SW 1271 (cell line): ENCODE measurements around the gene AXIN1.
"Not testable (repeated sequence)": the region's sequence is repeated elsewhere in the genome, so short reads cannot be mapped to it uniquely, and the experiment has no call there.

Experiments
- DNase-seq, 2 experiments: peaks; one replicate each; lab custom pipeline; 2025; lab: John Stamatoyannopoulos, UW

AXIN1 gene

GRCh38 chr16:352547-353403 lies at the start of gene AXIN1:
AXIN1 (minus strand) TSS chr16:352723; CDS start chr16:347025, 5,698 bp downstream.
- DNase-seq, result peak; percentile 74 to 81

DNA sequence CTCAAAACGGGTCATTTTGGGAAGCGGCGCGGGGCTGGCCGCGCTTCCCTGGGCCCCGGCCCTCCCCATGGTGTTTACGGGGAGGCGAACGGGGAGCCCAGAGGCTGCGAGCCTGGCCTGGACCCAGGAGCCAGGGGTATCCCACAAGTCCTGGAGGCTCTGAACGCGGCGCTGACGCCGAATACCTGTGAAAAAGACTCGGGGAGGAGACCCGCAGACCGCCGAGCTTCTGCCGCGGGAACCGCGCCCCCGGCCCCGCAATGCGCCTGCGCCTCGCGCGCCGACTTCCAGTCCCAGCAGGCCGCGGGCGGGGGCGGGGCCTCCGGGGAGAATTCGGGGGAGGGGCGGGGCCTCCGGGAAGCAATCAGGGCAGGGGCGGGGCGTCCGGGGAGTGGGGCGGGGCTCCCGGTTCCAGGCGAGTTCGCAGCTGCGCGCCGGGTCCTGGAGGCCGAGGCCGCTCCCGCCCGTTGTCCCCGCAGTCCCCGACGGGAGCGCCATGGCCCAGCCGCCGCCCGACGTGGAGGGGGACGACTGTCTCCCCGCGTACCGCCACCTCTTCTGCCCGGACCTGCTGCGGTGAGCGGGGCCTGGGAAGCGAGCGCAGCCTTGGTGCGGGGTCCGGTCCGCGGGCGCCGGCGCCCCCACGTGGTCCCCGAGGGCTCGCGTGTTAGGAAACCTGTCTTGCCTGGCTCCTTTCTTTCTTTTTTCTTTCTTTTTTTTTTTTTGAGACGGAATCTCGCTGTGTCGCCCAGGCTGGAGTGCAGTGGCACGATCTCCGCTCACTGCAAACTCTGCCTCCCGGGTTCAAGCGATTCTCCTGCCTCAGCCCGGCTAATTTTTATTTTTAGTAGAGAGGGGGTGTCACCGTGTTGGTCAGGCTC lies 49.2 kb upstream of the AXIN1 start, which contains the start of gene DECR2:
TSS of gene DECR2 (plus strand) at position 418 of the 881 bp plus-strand sequence. CDS start at position 497, 79 bp downstream.
- DNase-seq, result peak in 1 of 2 experiments; percentile 72

DNA sequence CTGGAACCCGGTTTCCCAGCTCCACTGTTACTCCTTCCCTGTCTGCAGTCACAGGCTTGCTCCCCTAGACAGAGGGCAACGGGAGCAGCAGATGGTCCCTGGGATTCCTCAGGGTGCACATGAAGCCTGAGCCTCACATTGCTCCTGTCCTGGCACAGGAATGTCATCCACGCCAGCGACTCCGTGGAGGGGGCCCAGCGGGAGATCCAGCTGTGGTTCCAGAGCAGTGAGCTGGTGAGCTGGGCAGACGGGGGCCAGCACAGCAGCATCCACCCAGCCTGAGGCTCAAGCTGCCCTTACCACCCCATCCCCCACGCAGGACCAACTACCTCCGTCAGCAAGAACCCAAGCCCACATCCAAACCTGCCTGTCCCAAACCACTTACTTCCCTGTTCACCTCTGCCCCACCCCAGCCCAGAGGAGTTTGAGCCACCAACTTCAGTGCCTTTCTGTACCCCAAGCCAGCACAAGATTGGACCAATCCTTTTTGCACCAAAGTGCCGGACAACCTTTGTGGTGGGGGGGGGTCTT lies 47.6 kb upstream of the AXIN1 start:
- DNase-seq, result no peak

DNA sequence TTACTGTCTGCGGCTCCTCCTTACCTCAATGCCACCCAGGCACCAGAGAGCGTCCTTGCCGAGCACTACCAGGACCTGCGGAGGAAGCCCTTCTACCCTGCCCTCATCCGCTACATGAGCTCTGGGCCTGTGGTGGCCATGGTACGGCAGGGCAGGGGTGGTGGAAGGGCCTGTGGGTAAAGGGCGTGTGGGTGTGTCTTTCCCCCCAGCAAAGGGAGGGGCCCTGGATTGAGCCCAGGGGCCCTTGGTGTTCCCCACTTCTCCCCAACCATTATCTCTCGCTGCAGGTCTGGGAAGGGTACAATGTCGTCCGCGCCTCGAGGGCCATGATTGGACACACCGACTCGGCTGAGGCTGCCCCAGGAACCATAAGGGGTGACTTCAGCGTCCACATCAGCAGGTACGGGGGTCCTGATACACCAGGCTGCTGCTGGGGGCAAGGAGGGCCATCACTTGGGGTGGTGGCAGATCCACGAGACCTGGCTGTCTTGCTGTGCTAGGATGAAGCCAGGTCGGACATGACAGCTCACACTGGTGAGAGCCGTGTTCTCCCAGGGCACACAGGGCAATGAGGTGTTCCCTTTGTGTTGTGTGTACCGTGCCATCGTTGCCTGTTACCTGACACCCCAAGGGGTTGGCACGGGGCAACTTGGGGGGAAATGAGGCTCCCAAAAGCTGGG lies 47.0 kb upstream of the AXIN1 start:
- DNase-seq, result no peak

- DNase-seq, result no peak
Observed at GRCh38 chr16:398561-399339, 46.2 kb upstream of the AXIN1 start.

GRCh38 chr16:397736-398332 lies 45.3 kb upstream of the AXIN1 start:
- DNase-seq, result peak in 1 of 2 experiments; percentile 14

GRCh38 chr16:397135-397661 lies 44.7 kb upstream of the AXIN1 start, which contains the start of gene NME4:
NME4 (plus strand) TSS chr16:397199; CDS start chr16:397223, 24 bp downstream.
- DNase-seq, result no peak

GRCh38 chr16:396605-397004 lies 44.1 kb upstream of the AXIN1 start:
- peak in 1 of 2 experiments; percentile 30 for DNase-seq

DNA sequence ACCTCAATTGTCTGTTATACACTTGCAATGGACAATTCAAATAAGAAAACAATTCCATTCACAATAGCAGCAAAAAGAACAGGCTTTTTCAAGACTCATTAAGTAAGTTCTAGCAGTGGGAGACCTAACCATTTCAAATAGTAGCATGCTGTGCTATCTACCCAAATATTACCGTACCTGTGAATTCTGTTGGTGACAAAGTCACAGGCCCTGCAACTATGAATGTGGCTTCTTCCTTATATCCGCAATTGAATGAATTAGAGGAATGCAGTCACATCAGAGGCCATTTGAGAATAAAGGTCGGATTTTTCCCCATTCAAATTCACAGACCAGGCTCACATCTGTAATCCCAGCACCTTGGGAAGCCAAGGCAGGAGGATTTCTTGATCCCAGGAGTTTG lies 43.7 kb upstream of the AXIN1 start:
- no peak for DNase-seq

- DNase-seq, result no peak
Observed at GRCh38 chr16:392450-393030, 40.0 kb upstream of the AXIN1 start.

DNA sequence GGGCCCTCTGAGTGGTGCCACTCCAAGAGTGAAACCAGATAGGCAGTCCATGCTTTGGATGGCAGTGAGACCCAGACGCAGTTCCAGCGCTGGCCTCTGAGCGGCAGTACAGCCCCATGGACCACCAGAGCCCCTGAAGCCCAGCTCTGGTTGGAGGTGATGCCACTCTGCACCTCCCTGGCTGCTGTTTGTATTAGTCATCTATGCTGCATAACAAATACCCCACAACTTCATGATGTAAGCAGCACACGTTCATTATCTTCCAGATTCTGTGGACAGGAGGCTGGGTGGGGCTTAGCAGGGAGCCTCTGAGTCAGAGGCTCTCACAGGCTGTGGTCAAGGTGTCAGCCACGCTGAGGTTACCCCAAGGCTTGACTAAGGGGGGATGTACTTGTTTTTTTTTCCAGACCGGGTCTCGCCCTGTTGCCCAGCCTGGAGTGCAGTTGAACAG lies 39.4 kb upstream of the AXIN1 start:
- peak in 1 of 2 experiments; percentile 46 for DNase-seq

DNA sequence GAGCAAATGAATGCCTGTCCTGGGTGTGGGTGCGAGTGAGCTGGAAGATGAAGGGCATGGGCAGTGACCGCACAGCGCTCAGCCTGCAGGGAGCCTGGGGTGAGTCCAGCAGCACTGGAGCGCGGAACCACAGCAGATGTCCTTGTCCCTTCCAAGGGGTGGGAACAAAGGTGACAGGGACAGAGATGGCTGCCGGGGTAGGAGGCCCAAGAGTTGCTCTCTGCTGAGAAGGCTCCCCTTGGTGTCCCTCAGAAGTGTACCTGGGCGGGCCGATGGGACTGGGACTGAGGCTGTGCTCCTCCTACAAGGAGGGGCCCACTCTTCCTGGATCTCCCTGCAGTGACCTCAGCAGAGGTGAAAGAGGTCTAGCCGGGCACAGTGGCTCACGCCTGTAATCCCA lies 36.8 kb upstream of the AXIN1 start:
- DNase-seq, result no peak

DNA sequence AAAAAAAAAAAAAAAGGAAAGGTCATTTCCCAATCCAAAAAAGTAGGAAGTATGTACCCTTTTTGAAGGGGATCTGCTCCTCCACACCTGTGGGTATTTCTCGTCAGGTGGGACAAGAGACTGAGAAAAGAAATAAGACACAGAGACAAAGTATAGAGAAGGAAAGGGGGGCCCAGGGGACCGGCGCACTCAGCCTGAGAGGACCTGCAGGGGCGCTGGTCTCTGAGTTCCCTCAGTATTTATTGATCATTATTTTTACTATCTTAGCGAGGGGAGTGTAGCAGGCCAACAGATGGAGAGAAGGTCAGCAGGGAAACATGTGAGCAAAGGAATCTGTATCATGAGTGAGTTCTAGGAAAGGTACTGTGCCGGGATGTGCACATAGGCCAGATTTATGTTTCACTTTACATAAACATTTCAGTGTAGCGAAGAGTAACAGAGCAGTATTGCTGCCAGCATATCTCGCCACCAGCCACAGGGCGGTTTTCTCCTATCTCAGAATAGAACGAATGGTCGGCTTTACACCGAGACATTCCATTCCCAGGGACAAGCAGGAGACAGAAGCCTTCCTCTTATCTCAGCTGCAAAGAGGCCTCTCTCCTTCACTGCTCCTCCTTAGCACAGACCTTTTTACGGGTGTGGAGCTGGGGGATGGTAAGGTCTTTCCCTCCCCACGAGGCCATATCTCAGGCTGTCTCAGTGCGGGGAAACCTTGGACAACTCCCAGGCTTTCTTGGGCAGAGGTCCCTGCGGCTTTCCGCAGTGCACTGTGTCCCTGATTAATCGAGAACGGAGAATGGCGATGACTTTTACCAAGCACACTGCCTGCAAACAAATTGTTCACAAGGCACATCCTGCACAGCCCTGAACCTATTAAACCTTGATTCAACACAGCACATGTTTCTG lies 35.5 kb upstream of the AXIN1 start:
- DNase-seq, result not testable (repeated sequence)

GRCh38 chr16:386641-387156 lies 34.2 kb upstream of the AXIN1 start:
- no peak for DNase-seq

DNA sequence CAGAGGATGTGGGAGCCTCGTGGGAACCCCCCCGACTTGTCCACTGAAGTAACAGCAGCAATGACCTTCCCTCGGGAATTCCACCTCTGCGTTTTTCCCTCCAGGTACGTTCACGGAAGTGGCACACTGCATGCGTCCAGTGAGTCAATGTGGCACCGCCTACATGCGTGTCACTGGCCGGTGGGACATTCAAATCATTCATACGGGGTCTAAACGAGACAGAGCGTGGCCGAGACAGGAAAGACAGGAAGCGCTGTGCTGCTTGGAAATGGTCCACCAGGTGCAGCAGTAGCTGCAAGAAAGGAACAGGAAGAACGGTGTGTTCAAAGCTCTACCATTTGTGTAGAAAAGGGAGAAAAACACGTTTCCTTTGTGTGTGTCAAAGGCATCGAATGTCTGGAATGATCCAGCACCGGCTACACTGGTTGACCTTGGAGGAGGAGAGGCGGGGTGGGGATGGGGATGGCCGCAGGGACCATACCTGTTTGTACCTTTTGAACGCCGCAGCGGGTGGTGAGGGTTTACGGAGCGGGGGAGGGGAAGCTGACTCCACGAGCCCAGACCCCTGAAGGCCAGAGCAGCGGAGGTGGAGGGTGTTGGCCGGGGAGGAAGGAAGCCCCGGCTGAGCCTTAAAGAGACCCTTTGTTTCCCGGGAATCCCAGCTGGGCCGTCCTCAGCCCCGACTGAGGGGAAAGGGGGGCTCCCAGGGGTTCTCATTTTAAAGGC lies 31.0 kb upstream of the AXIN1 start:
- no peak for DNase-seq

- no peak for DNase-seq
Observed at GRCh38 chr16:381789-382717, 29.5 kb upstream of the AXIN1 start, which contains the start of gene PGAP6. PGAP6 (minus strand) TSS chr16:381978; CDS start chr16:381821, 157 bp downstream.
